H1 (cell line): Measurements from ENCODE around the gene MESD. TPM values are rescaled to one million over a fixed set of nuclear protein-coding genes. Genes with fewer than 3 reads are reported as not detected.

Experiments used
- CBX8 ChIP-seq: fragments of 300-800, 300-1000 bp; sonication (generic); IDR thresholded peaks from 2 replicates; pipeline ENCODE4 v1.7.1; 2016; ENCODE audit warnings: low read depth, low read length, borderline replicate concordance
- CEBPB ChIP-seq: IDR thresholded peaks from 2 replicates; pipeline ENCODE4 v1.6.1; 2012; ENCODE audit warnings: low read depth, low read length
- CTCF ChIP-seq, 3 experiments: IDR thresholded peaks; 1 replicate in 2 of 3; 2 replicates in 1 of 3; pipeline versions ENCODE4 v1.5.1 to v1.6.1; 2011; ENCODE audit warnings: low read length in 3 of 3, mild to moderate bottlenecking in 3 of 3, inconsistent platforms in 2 of 3, low read depth in 1 of 3, moderate library complexity in 1 of 3; ENCODE audit not compliant: insufficient read depth in 1 of 3; ENCODE audit errors: control extremely low read depth in 1 of 3
- EP300 ChIP-seq, 2 experiments: IDR thresholded peaks; 1 replicate in 1 of 2; 2 replicates in 1 of 2; pipeline ENCODE4 v1.6.1; 2011 to 2012; ENCODE audit warnings: low read depth in 2 of 2, low read length in 2 of 2, mild to moderate bottlenecking in 2 of 2, borderline replicate concordance in 1 of 2, inconsistent platforms in 1 of 2, moderate library complexity in 1 of 2
- KDM4A ChIP-seq: IDR thresholded peaks from one replicate; pipeline ENCODE4 v1.7.1; 2012; ENCODE audit warnings: low read depth, mild to moderate bottlenecking, moderate library complexity, low read length, inconsistent platforms; ENCODE audit not compliant: severe bottlenecking
- NANOG ChIP-seq: IDR thresholded peaks from 2 replicates; pipeline ENCODE4 v1.6.1; 2011; ENCODE audit warnings: low read length, low read depth, mild to moderate bottlenecking, inconsistent platforms; ENCODE audit not compliant: insufficient read depth, poor library complexity, severe bottlenecking
- RAD21 ChIP-seq, 2 experiments: IDR thresholded peaks in 1 of 2; conservative IDR thresholded peaks in 1 of 2; 2 replicates each; pipeline ENCODE4 v1.6.1; 2011; ENCODE audit warnings: low read depth in 2 of 2, low read length in 2 of 2, improper control_type of control experiment in 1 of 2, inconsistent platforms in 1 of 2, mild to moderate bottlenecking in 1 of 2, moderate library complexity in 1 of 2
- RBBP5 ChIP-seq: IDR thresholded peaks from 2 replicates; pipeline ENCODE4 v1.7.1; 2012; ENCODE audit warnings: low read depth, mild to moderate bottlenecking, inconsistent platforms, low read length, moderate library complexity, borderline replicate concordance
- SAP30 ChIP-seq: fragments of 300-600 bp; sonication (generic); IDR thresholded peaks from 2 replicates; pipeline ENCODE4 v1.7.1; 2012; ENCODE audit warnings: low read length, moderate library complexity, mild to moderate bottlenecking, inconsistent platforms; ENCODE audit not compliant: insufficient read depth, insufficient replicate concordance
- polyA plus RNA-seq, 7 experiments: library from polyadenylated mRNA; depleted of rRNA in 3 of 7; stranded (reverse) in 5 of 7; unstranded in 2 of 7; fragments of >200 nt in 5 of 7; fragments of 200-250 nt in 2 of 7; gene quantifications; 1 replicate in 5 of 7; 2 replicates in 1 of 7; 4 replicates in 1 of 7; pipeline versions ENCODE4 v1.2.1 to v1.2.3, GENCODE V29; 2011 to 2013; ENCODE audit warnings: missing spikeins in 2 of 7, mixed read lengths in 2 of 7
- total RNA-seq: library from RNA; stranded (reverse); fragmentation: NEBNext Ultra II Directional; extraction: Animal tissue kit (Norgen Biotek cat#: 25700); gene quantifications from 2 replicates; pipeline ENCODE4 v1.2.1, GENCODE V29; 2021

The MESD gene
- total and polyA plus RNA-seq, 2 of the 8 experiments (the other 6 are each of a cell fraction or from before 2014, with no cell fraction given) = 11.0 to 28.3 TPM

- TF ChIP-seq SAP30 (no peak), RAD21 (IDR thresholded peaks at IDR 0.05 in 1 of 2, conservative IDR thresholded peaks at IDR 0.05 in 1 of 2; ENCODE audit: low read depth in 2 of 2, low read length in 2 of 2) (no peak), CEBPB (no peak), CBX8 (no peak), RBBP5 (no peak), NANOG (no peak), CTCF (IDR thresholded peaks at IDR 0.05; ENCODE audit: control extremely low read depth in 1 of 3, insufficient read depth in 1 of 3, low read depth in 1 of 3, low read length in 3 of 3) (no peak), EP300 (IDR thresholded peaks at IDR 0.05; ENCODE audit: borderline replicate concordance in 1 of 2, low read depth in 2 of 2, low read length in 2 of 2) (no peak), KDM4A (no peak)
Measured at GRCh38 chr15:80958818-80959495, 30.7 kb downstream of the MESD start (continued).
